NT2/D1 (cell line): ENCODE results near the gene IL18BP.

Source experiments
- YY1 ChIP-seq: IDR thresholded peaks from 2 replicates; pipeline ENCODE4 v1.6.1; 2011; ENCODE audit not compliant: insufficient read length, insufficient read depth
- ZNF274 ChIP-seq: IDR thresholded peaks from 2 replicates; pipeline ENCODE4 v1.6.1; 2011; ENCODE audit warnings: mild to moderate bottlenecking, low read depth, low read length

DNA sequence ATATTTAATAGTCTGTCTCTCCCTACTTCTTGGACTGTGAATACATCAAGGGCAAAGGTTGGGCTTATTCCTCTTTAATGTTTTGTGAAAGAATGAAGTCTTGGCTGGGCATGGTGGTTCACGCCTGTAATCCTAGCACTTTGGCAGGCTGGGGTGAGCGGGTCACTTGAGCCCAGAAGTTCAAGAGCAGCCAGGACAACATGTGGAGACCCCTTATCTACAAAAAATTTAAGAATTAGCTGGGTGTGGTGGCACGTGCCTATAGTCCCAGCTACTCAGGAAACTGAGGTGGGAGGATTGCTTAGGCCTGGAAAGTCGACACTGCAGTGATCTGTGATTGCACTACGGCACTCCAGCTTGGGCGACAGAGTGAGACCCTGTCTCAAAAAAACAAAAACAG is 49.7 kb upstream of the IL18BP start:
- TF ChIP-seq YY1 (no peak), ZNF274 (no peak)
